ENCODE data around the gene PAK4. TPM values are rescaled to one million over a fixed set of nuclear protein-coding genes. Genes with fewer than 3 reads are reported as not detected.

The PAK4 gene
- total RNA-seq, 1 experiment from 2014 or later, result 90.1 TPM

GRCh38 chr19:39083599-39083982 is 42.0 kb upstream of the PAK4 start:
- H3K9me3 ChIP-seq (ENCODE audit: control insufficient read depth in 1 of 2, insufficient read depth in 1 of 2, low read depth in 1 of 2, low read length in 2 of 2), result no peaks in the 10 kb centered on the region
- peaks cover 26 to 56% of the 10 kb centered on the region in 2 experiments for H3K4me1 ChIP-seq (ENCODE audit: control insufficient read depth in 1 of 2, insufficient read depth in 2 of 2, low read length in 2 of 2)
- peak overlapping the region; percentile 61 to 85 for H3K4me3 ChIP-seq (replicated peaks in 1 of 2; ENCODE audit: low read depth in 1 of 2, low read length in 2 of 2)
- intact Hi-C loops (cut with micrococcal nuclease), result no loop called here
- no TSS peak for BruUV-seq (replicated peaks)
- TF ChIP-seq RAD21 (IDR thresholded peaks at IDR 0.05; ENCODE audit: low read depth), result no peak
- TF ChIP-seq SIN3A (IDR thresholded peaks at IDR 0.05; ENCODE audit: low read depth), result peak; percentile 17; the same call in 1 of the 2 replicates
- TF ChIP-seq CBX3 (IDR thresholded peaks at IDR 0.05; ENCODE audit: low read depth), result no peak
- no peak for TF ChIP-seq ATF3 (IDR thresholded peaks at IDR 0.05)
- H3K9me2 ChIP-seq (ENCODE audit: insufficient read depth), result no peaks in the 10 kb centered on the region
- ChIA-PET POLR2A (interaction anchor here (1.6 kb wide), 1 partner anchor 10 kb away, joined by 3 read pairs; no protein-coding TSS in a partner anchor), RAD21 (ENCODE audit: low non-redundant PET in 1 of 2, low total read pairs in 2 of 2, uncharacterized antibody in 2 of 2, unreplicated experiment in 2 of 2) (interaction anchor here in 1 of 2 experiments (0.5 kb wide), 1 partner anchor 16 kb away, joined by 3 read pairs; no protein-coding TSS in a partner anchor), CTCF (interaction anchor here (0.9 to 1.3 kb wide), 3 partner anchors 10 to 31 kb away, joined by 4 to 5 read pairs (median 5); no protein-coding TSS in a partner anchor)
- H3K36me3 ChIP-seq (ENCODE audit: control insufficient read depth in 1 of 2, insufficient read depth in 2 of 2, low read length in 2 of 2), result no peaks in the 10 kb centered on the region
- H3K9ac ChIP-seq (ENCODE audit: low read length), result peak overlapping the region; percentile 76
- H3K27me3 ChIP-seq (ENCODE audit: insufficient read depth, low read length), result no peaks in the 10 kb centered on the region
- H4K20me1 ChIP-seq (ENCODE audit: insufficient read depth), result no peaks in the 10 kb centered on the region
- peak overlapping the region; percentile 28 for H3K27ac ChIP-seq (ENCODE audit: low read depth, low read length)
- DNase-seq (ENCODE audit: low read depth, low spot score), result no peak
- peaks cover 10% of the 10 kb centered on the region; the same call in 1 of the 2 replicates for H3K79me2 ChIP-seq (ENCODE audit: insufficient read depth, low read length)
- H3K4me2 ChIP-seq (ENCODE audit: low read length), result peak overlapping the region; percentile 92
- peak overlapping the region; percentile 70 for H2AFZ ChIP-seq (ENCODE audit: low read depth, low read length, poor library complexity, severe bottlenecking)
- peak; percentile 4 for ATAC-seq

GRCh38 chr19:39083983-39084731 is 41.4 kb upstream of the PAK4 start, which contains the start of gene ACP7:
TSS of gene ACP7 (plus strand) at chr19:39084368. CDS start at chr19:39085270, 902 bp downstream.
- Histone ChIP-seq H3K9me3 (ENCODE audit: control insufficient read depth in 1 of 2, insufficient read depth in 1 of 2, low read depth in 1 of 2, low read length in 2 of 2) (no peaks in the 10 kb centered on the region), H3K4me1 (ENCODE audit: control insufficient read depth in 1 of 2, insufficient read depth in 2 of 2, low read length in 2 of 2) (peaks cover 21 to 51% of the 10 kb centered on the region in 2 experiments), H4K20me1 (ENCODE audit: insufficient read depth) (no peaks in the 10 kb centered on the region), H3K27ac (ENCODE audit: low read depth, low read length) (peak within 1 kb of the TSS; percentile 39), H3K27me3 (ENCODE audit: insufficient read depth, low read length) (no peaks in the 10 kb centered on the region), H3K4me3 (replicated peaks in 1 of 2; ENCODE audit: low read depth in 1 of 2, low read length in 2 of 2) (peak within 1 kb of the TSS; percentile 61 to 85), H3K9me2 (ENCODE audit: insufficient read depth) (no peaks in the 10 kb centered on the region), H3K79me2 (ENCODE audit: insufficient read depth, low read length) (peaks cover 10% of the 10 kb centered on the region; the same call in 1 of the 2 replicates), H3K36me3 (ENCODE audit: control insufficient read depth in 1 of 2, insufficient read depth in 2 of 2, low read length in 2 of 2) (no peaks in the 10 kb centered on the region), H2AFZ (ENCODE audit: low read depth, low read length, poor library complexity, severe bottlenecking) (peak within 1 kb of the TSS; percentile 70), H3K4me2 (ENCODE audit: low read length) (peak within 1 kb of the TSS; percentile 92), H3K9ac (ENCODE audit: low read length) (peak within 1 kb of the TSS; percentile 76)
- no peak for TF ChIP-seq CTCF (IDR thresholded peaks at IDR 0.05 in 2 of 3, conservative IDR thresholded peaks at IDR 0.05 in 1 of 3; ENCODE audit: borderline replicate concordance in 1 of 3, insufficient read depth in 1 of 3, low read depth in 2 of 3, low read length in 2 of 3)
- TF ChIP-seq SIN3A (IDR thresholded peaks at IDR 0.05; ENCODE audit: low read depth), result 0 out of 2 replicates have a peak, but pooled peaks have one; percentile 38
- peak; percentile 45; the same call in 1 of the 2 replicates for TF ChIP-seq POLR2AphosphoS5 (IDR thresholded peaks at IDR 0.05; ENCODE audit: low read depth, low read length)
- 0 out of 2 replicates have a peak, but pooled peaks have one; percentile 26 for TF ChIP-seq EGR1 (IDR thresholded peaks at IDR 0.05; ENCODE audit: low read depth)
- TF ChIP-seq SP1 (IDR thresholded peaks at IDR 0.05; ENCODE audit: low read depth), result peak; percentile 61
- intact Hi-C loops (cut with micrococcal nuclease), result no loop called here
- DNase-seq (ENCODE audit: low read depth, low spot score) (no peak), ATAC-seq (peak; percentile 74)
- POLR2A ChIA-PET, result interaction anchor here (1.2 to 1.6 kb wide), 2 partner anchors 10 kb away, joined by 3 to 7 read pairs; no protein-coding TSS in a partner anchor
- BruUV-seq (replicated peaks), result no TSS peak
- RAD21 ChIA-PET (ENCODE audit: low non-redundant PET in 1 of 2, low total read pairs in 2 of 2, uncharacterized antibody in 2 of 2, unreplicated experiment in 2 of 2), result interaction anchor here in 1 of 2 experiments (0.5 kb wide), 1 partner anchor 108 kb away, joined by 4 read pairs; no protein-coding TSS in a partner anchor
- CTCF ChIA-PET, result interaction anchor here (0.9 kb wide), 2 partner anchors 10 to 11 kb away, joined by 4 to 5 read pairs; no protein-coding TSS in a partner anchor
